ENCODE results near the gene TANGO2. TPM values are rescaled to one million over a fixed set of nuclear protein-coding genes. Genes with fewer than 3 reads are reported as not detected.

Gene TANGO2
- total RNA-seq, 1 experiment from 2014 or later: 13.9 TPM

DNA sequence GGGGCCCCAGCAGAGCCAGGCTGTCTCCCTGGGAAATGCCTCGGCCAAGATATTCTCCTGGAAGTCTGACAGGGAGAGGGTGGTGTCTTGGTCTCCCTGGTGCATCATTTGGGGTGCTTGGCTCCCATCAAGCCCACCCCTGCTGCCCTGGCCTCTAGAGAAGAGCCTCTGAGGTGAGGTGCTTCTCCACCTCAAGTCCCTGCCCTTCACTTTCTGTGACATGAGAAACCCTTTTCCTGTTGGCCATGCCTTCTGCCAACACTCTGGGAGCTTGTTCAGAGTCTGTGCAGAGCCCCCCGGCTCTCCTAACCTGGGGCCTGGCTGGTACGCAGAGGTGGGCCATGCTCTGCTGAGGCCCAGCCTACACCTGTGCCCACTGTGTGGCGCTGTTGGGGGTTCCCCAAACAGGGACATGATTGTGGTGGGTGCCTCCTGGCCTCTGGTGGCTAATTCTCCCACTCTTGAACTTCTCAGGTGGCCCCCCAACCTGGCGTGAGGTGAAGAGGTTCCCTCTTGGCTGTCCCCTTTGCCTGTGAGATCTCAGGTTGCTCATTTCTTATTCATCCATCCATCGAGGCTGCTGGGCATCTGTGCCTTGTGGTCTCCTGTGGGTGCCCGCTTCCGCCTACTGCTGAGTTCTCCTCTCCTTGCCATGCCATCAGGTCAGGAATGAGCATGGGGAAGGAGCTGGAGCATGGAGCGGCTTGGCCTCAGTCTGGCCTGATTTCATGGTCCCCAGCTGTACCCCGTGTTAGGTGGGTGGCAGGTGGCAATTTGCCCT, 40.0 kb downstream of the TANGO2 start:
- H3K27ac Mint-ChIP-seq (ENCODE audit: low read depth, unreplicated experiment): peak overlapping the region; percentile 57
- CTCF ChIA-PET: interaction anchor here (0.6 to 1.3 kb wide), 5 partner anchors 9 to 395 kb away, joined by 3 to 5 read pairs (median 3); no protein-coding TSS in a partner anchor
- intact Hi-C loops (cut with micrococcal nuclease): no loop called here
- POLR2A ChIA-PET: interaction anchor here (0.6 to 1.1 kb wide), 6 partner anchors 9 to 76 kb away, joined by 3 to 5 read pairs (median 4); partner anchors contain the start of genes DGCR8 and TANGO2
- TF ChIP-seq, protein P1, sequence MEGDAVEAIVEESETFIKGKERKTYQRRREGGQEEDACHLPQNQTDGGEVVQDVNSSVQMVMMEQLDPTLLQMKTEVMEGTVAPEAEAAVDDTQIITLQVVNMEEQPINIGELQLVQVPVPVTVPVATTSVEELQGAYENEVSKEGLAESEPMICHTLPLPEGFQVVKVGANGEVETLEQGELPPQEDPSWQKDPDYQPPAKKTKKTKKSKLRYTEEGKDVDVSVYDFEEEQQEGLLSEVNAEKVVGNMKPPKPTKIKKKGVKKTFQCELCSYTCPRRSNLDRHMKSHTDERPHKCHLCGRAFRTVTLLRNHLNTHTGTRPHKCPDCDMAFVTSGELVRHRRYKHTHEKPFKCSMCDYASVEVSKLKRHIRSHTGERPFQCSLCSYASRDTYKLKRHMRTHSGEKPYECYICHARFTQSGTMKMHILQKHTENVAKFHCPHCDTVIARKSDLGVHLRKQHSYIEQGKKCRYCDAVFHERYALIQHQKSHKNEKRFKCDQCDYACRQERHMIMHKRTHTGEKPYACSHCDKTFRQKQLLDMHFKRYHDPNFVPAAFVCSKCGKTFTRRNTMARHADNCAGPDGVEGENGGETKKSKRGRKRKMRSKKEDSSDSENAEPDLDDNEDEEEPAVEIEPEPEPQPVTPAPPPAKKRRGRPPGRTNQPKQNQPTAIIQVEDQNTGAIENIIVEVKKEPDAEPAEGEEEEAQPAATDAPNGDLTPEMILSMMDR (IDR thresholded peaks at IDR 0.05; ENCODE audit: unreplicated experiment): no peak
- H3K36me3 Mint-ChIP-seq (ENCODE audit: insufficient read depth, unreplicated experiment): peaks cover 5% of the 10 kb centered on the region
- BruUV-seq (replicated peaks): no TSS peak
- peaks cover 18% of the 10 kb centered on the region for H3K4me1 Mint-ChIP-seq (ENCODE audit: insufficient read depth, unreplicated experiment)
- peak overlapping the region; percentile 13 for H3K4me3 Mint-ChIP-seq (ENCODE audit: unreplicated experiment)
- H3K9me3 Mint-ChIP-seq (ENCODE audit: unreplicated experiment): no peaks in the 10 kb centered on the region
- no peak for DNase-seq (ENCODE audit: unreplicated experiment)
- no peaks in the 10 kb centered on the region for H3K27me3 Mint-ChIP-seq (ENCODE audit: insufficient read depth, unreplicated experiment)

DNA sequence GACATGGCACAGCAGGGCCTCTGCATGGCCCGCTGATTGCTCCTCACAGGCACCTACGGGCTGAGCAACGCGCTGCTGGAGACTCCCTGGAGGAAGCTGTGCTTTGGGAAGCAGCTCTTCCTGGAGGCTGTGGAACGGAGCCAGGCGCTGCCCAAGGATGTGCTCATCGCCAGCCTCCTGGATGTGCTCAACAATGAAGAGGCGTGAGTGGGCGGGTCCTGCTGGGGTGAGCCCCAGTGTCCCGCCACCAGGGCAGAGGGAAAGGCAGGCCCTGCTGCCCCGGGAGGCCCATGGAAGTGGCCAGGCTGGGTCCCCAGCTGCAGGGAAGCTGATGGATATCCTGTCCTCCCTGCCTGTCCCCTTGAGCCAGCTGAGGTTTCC, 40.6 kb downstream of the TANGO2 start:
- CTCF ChIA-PET: interaction anchor here (0.5 to 1.3 kb wide), 7 partner anchors 9 to 396 kb away, joined by 3 to 5 read pairs (median 3); no protein-coding TSS in a partner anchor
- Mint-ChIP-seq H3K9me3 (ENCODE audit: unreplicated experiment) (no peaks in the 10 kb centered on the region), H3K4me1 (ENCODE audit: insufficient read depth, unreplicated experiment) (peaks cover 18% of the 10 kb centered on the region), H3K27me3 (ENCODE audit: insufficient read depth, unreplicated experiment) (no peaks in the 10 kb centered on the region), H3K27ac (ENCODE audit: low read depth, unreplicated experiment) (peak overlapping the region; percentile 57), H3K36me3 (ENCODE audit: insufficient read depth, unreplicated experiment) (peaks cover 5% of the 10 kb centered on the region), H3K4me3 (ENCODE audit: unreplicated experiment) (peak overlapping the region; percentile 13)
- TF ChIP-seq, protein P1 (IDR thresholded peaks at IDR 0.05; ENCODE audit: unreplicated experiment): no peak
- peak; percentile 94 for DNase-seq (ENCODE audit: unreplicated experiment)
- BruUV-seq (replicated peaks): no TSS peak
- POLR2A ChIA-PET: interaction anchor here (0.6 to 1.2 kb wide), 7 partner anchors 8 to 77 kb away, joined by 3 to 5 read pairs (median 3); partner anchors contain the start of genes DGCR8 and TANGO2
- intact Hi-C loops (cut with micrococcal nuclease): no loop called here

DNA sequence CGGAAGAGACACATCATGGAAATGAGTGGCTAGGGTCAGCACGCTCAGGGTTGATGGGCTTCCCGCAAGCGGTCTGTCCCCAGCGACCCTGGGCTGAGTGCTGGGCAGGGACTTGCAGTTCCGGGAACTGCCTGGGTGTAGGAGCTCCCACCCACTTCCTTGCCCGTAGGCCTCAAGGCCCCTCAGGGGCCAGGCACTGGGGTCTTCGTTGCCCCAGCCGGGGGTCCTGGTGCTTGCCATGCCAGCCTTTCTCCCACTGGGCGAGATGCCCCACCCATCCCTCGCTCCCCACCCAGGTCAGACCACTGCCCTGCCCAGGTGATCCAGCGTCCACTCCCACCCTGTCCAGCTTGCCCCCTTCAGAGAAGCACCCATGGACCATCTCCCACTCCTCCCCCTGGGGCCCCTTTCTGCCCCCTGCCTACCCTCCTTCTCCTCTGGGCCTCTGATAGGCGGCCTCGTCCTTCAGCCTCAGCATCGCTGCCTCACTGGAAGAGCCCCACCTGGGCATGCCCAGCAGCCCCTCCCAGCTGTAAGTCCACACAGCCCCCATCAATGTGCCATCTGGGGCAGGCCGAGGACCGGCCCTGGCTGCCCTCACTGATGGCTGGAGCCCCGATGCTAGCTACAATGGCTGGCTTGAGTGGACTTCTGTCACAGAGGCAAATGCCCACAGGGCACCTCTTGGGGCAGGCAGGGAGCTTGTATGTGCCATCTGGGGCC, 41.3 kb downstream of the TANGO2 start:
- Mint-ChIP-seq H3K36me3 (ENCODE audit: insufficient read depth, unreplicated experiment) (peaks cover 5% of the 10 kb centered on the region), H3K27me3 (ENCODE audit: insufficient read depth, unreplicated experiment) (no peaks in the 10 kb centered on the region), H3K27ac (ENCODE audit: low read depth, unreplicated experiment) (peak overlapping the region; percentile 57), H3K9me3 (ENCODE audit: unreplicated experiment) (no peaks in the 10 kb centered on the region), H3K4me3 (ENCODE audit: unreplicated experiment) (peak overlapping the region; percentile 40), H3K4me1 (ENCODE audit: insufficient read depth, unreplicated experiment) (peaks cover 18% of the 10 kb centered on the region)
- no peak for DNase-seq (ENCODE audit: unreplicated experiment)
- intact Hi-C loops (cut with micrococcal nuclease): no loop called here
- BruUV-seq (replicated peaks): no TSS peak
- ChIA-PET CTCF (interaction anchor here (0.5 to 0.7 kb wide), 5 partner anchors 13 to 384 kb away, joined by 3 to 4 read pairs (median 3); no protein-coding TSS in a partner anchor), POLR2A (interaction anchor here (0.7 to 1.2 kb wide), 10 partner anchors 8 to 196 kb away, joined by 3 to 8 read pairs (median 4); partner anchors contain the start of genes DGCR8 and TANGO2)
- TF ChIP-seq, protein P1 (IDR thresholded peaks at IDR 0.05; ENCODE audit: unreplicated experiment): no peak

DNA sequence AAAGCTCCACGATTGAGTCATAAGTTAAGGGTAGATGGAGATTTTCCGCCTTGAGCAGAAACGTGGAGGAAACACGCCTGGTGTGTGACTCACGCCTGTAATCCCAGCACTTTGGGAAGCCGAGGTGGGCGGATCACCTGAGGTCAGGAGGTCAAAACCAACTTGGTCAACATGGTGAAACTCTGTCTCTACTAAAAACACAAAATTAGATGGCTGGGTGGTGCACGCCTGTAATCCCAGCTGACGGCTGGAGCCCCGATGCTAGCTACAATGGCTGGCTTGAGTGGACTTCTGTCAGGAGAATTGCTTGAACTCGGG, 41.8 kb downstream of the TANGO2 start:
- Mint-ChIP-seq H3K4me3 (ENCODE audit: unreplicated experiment) (peak overlapping the region; percentile 40), H3K36me3 (ENCODE audit: insufficient read depth, unreplicated experiment) (peaks cover 5% of the 10 kb centered on the region), H3K27me3 (ENCODE audit: insufficient read depth, unreplicated experiment) (no peaks in the 10 kb centered on the region), H3K4me1 (ENCODE audit: insufficient read depth, unreplicated experiment) (peaks cover 18% of the 10 kb centered on the region), H3K9me3 (ENCODE audit: unreplicated experiment) (no peaks in the 10 kb centered on the region), H3K27ac (ENCODE audit: low read depth, unreplicated experiment) (peak overlapping the region; percentile 10)
- ChIA-PET POLR2A (interaction anchor here (0.7 to 1.2 kb wide), 7 partner anchors 11 to 196 kb away, joined by 3 to 8 read pairs (median 3); partner anchors contain the start of gene DGCR8), CTCF (interaction anchor here (0.7 kb wide), 3 partner anchors 13 to 40 kb away, joined by 3 to 4 read pairs (median 3); no protein-coding TSS in a partner anchor)
- intact Hi-C loops (cut with micrococcal nuclease): no loop called here
- peak; percentile 96 for DNase-seq (ENCODE audit: unreplicated experiment)
- BruUV-seq (replicated peaks): no TSS peak
- TF ChIP-seq, protein P1 (IDR thresholded peaks at IDR 0.05; ENCODE audit: unreplicated experiment): no peak
